Astrocyte (in vitro differentiated cells and primary cell): ENCODE results near the gene ILKAP. TPM values are rescaled to one million over a fixed set of nuclear protein-coding genes. Genes with fewer than 3 reads are reported as not detected.

ENCODE experiments used
- DNase-seq: peaks from one replicate; pipeline ENCODE4 v3.0.0-alpha.2; 2010; ENCODE audit warnings: low read depth
- FAIRE-seq: peaks from 2 replicates; lab custom pipeline; 2011; peaks lifted over from hg19 to GRCh38; lab: Jason Lieb, UNC
- H2AFZ ChIP-seq: 2 replicates; pipeline ENCODE4 v1.6.0; 2012; ENCODE audit warnings: low read depth, low read length, inconsistent platforms
- H3K27ac ChIP-seq: 2 replicates; pipeline ENCODE4 v1.5.1; 2011; ENCODE audit warnings: low read depth, low read length, inconsistent platforms
- H3K27me3 ChIP-seq: 2 replicates; pipeline ENCODE4 v1.6.0; 2011; ENCODE audit warnings: low read length, inconsistent platforms; ENCODE audit not compliant: insufficient read depth
- H3K36me3 ChIP-seq: 2 replicates; pipeline ENCODE4 v1.5.1; 2011; ENCODE audit warnings: low read length, inconsistent platforms; ENCODE audit not compliant: insufficient read depth
- H3K4me1 ChIP-seq: 2 replicates; pipeline ENCODE4 v1.5.1; 2011; ENCODE audit warnings: low read length, inconsistent platforms; ENCODE audit not compliant: insufficient read depth
- H3K4me2 ChIP-seq: 2 replicates; pipeline ENCODE4 v1.6.0; 2012; ENCODE audit warnings: low read length, inconsistent platforms
- H3K4me3 ChIP-seq: 2 replicates; pipeline ENCODE4 v1.5.1; 2011; ENCODE audit warnings: low read depth, mild to moderate bottlenecking, low read length, inconsistent platforms; ENCODE audit not compliant: insufficient read depth
- H3K79me2 ChIP-seq: 2 replicates; pipeline ENCODE4 v1.6.0; 2012; ENCODE audit warnings: mild to moderate bottlenecking, low read length, inconsistent platforms; ENCODE audit not compliant: insufficient read depth
- H3K9ac ChIP-seq: 2 replicates; pipeline ENCODE4 v1.6.0; 2012; ENCODE audit warnings: mild to moderate bottlenecking, low read length, inconsistent platforms
- H3K9me3 ChIP-seq: 2 replicates; pipeline ENCODE4 v1.5.1; 2012; ENCODE audit warnings: low read depth, mild to moderate bottlenecking, low read length, inconsistent platforms; ENCODE audit not compliant: insufficient read depth
- H4K20me1 ChIP-seq: 2 replicates; pipeline ENCODE4 v1.6.0; 2012; ENCODE audit warnings: low read length, inconsistent platforms; ENCODE audit not compliant: insufficient read depth
- H3K27ac Mint-ChIP-seq: one replicate; pipeline ENCODE4 v1.8.0; 2021; ENCODE audit warnings: mild to moderate bottlenecking, mixed read lengths; ENCODE audit not compliant: unreplicated experiment
- H3K27me3 Mint-ChIP-seq: one replicate; pipeline ENCODE4 v1.8.0; 2021; ENCODE audit warnings: low read depth, mixed read lengths; ENCODE audit not compliant: unreplicated experiment
- H3K36me3 Mint-ChIP-seq: one replicate; pipeline ENCODE4 v1.8.0; 2021; ENCODE audit warnings: low read depth, mixed read lengths; ENCODE audit not compliant: unreplicated experiment
- H3K4me1 Mint-ChIP-seq: one replicate; pipeline ENCODE4 v1.8.0; 2021; ENCODE audit warnings: low read depth, mixed read lengths; ENCODE audit not compliant: unreplicated experiment
- H3K4me3 Mint-ChIP-seq: one replicate; pipeline ENCODE4 v1.8.0; 2021; ENCODE audit warnings: mild to moderate bottlenecking, moderate library complexity, mixed read lengths; ENCODE audit not compliant: unreplicated experiment
- H3K9me3 Mint-ChIP-seq: one replicate; pipeline ENCODE4 v1.8.0; 2021; ENCODE audit warnings: mild to moderate bottlenecking, mixed read lengths; ENCODE audit not compliant: unreplicated experiment
- EZH2 ChIP-seq: IDR thresholded peaks from 2 replicates; pipeline ENCODE4 v1.6.1; 2012; ENCODE audit warnings: mild to moderate bottlenecking, low read length, inconsistent platforms; ENCODE audit not compliant: insufficient read depth
- total RNA-seq: library from RNA; stranded (reverse); gene quantifications from 2 replicates; pipeline ENCODE4 v1.2.1, GENCODE V29; 2021
- TF ChIP-seq, protein P1 (sequence below): IDR thresholded peaks from 2 replicates; pipeline ENCODE4 v1.5.1; 2011; ENCODE audit warnings: low read depth, mild to moderate bottlenecking, inconsistent platforms, low read length, moderate library complexity; ENCODE audit not compliant: insufficient read depth

ILKAP gene
- total RNA-seq, 1 donor from 2014 or later: 32.3 TPM

DNA sequence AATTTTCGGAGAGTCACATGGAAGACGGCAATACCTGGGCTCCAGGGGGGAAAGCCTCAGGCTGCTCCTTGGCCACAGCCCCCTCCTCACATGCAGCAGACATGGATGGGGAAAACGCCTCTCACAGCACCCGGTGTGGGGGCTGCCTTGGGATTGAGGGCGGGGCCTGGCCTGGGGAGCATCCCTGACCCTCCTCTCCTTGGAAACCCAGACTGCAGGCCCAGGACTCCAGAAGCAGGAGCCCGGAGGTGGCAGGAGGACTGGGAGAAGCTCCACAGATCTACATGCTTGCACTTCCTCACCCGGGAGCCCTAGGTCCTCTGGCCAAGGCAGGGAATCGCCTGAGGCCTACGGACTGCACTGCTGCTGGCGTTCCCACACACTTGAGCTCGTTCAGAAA lies 48.5 kb upstream of the ILKAP start:
- DNase-seq: no peak
- H3K4me3 ChIP-seq: no peak overlapping the region
- H3K9ac ChIP-seq: no peak overlapping the region
- no peaks in the 10 kb centered on the region for H3K4me1 Mint-ChIP-seq
- no peak overlapping the region for H3K4me3 Mint-ChIP-seq
- no peaks in the 10 kb centered on the region for H3K79me2 ChIP-seq
- no peaks in the 10 kb centered on the region for H3K27me3 ChIP-seq
- peaks cover 11% of the 10 kb centered on the region for H3K36me3 Mint-ChIP-seq
- H3K9me3 Mint-ChIP-seq: no peaks in the 10 kb centered on the region
- H2AFZ ChIP-seq: no peak overlapping the region
- FAIRE-seq: no peak
- H3K4me2 ChIP-seq: no peak overlapping the region
- peaks cover 2% of the 10 kb centered on the region for H4K20me1 ChIP-seq
- peaks cover 15% of the 10 kb centered on the region for H3K27me3 Mint-ChIP-seq
- H3K27ac ChIP-seq: no peak overlapping the region
- no peak for TF ChIP-seq EZH2
- TF ChIP-seq, protein P1, sequence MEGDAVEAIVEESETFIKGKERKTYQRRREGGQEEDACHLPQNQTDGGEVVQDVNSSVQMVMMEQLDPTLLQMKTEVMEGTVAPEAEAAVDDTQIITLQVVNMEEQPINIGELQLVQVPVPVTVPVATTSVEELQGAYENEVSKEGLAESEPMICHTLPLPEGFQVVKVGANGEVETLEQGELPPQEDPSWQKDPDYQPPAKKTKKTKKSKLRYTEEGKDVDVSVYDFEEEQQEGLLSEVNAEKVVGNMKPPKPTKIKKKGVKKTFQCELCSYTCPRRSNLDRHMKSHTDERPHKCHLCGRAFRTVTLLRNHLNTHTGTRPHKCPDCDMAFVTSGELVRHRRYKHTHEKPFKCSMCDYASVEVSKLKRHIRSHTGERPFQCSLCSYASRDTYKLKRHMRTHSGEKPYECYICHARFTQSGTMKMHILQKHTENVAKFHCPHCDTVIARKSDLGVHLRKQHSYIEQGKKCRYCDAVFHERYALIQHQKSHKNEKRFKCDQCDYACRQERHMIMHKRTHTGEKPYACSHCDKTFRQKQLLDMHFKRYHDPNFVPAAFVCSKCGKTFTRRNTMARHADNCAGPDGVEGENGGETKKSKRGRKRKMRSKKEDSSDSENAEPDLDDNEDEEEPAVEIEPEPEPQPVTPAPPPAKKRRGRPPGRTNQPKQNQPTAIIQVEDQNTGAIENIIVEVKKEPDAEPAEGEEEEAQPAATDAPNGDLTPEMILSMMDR: no peak
- H3K36me3 ChIP-seq: no peaks in the 10 kb centered on the region
- H3K9me3 ChIP-seq: no peaks in the 10 kb centered on the region
- H3K4me1 ChIP-seq: no peaks in the 10 kb centered on the region
- H3K27ac Mint-ChIP-seq: no peak overlapping the region

DNA sequence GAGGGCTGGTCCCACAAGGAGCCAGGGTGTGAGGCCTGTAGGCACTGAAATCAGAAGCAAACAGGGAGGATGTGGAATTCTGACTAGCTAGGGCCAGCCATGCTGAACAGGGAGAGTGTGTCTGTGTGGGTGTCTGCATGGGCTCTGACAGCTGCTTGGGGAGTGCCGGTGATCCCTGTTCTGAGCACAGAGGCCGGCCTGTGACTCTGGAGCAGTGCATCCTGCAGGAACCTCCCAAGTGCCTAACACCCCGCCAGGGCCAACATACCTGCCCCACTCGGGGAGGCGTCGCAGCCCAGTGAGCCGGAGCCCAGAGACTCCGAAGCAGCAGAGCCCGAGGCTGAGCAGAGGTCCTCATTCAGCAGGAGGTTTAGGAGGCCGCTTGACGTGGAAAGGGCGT lies 47.8 kb upstream of the ILKAP start:
- no peak overlapping the region for H3K27ac Mint-ChIP-seq
- Histone ChIP-seq H3K4me1 (no peaks in the 10 kb centered on the region), H3K36me3 (no peaks in the 10 kb centered on the region), H4K20me1 (no peaks in the 10 kb centered on the region), H3K79me2 (no peaks in the 10 kb centered on the region), H3K9me3 (no peaks in the 10 kb centered on the region), H3K27me3 (no peaks in the 10 kb centered on the region), H3K9ac (no peak overlapping the region), H2AFZ (no peak overlapping the region), H3K4me2 (no peak overlapping the region), H3K4me3 (no peak overlapping the region), H3K27ac (no peak overlapping the region)
- peaks cover 15% of the 10 kb centered on the region for H3K27me3 Mint-ChIP-seq
- no peaks in the 10 kb centered on the region for H3K4me1 Mint-ChIP-seq
- no peak overlapping the region for H3K4me3 Mint-ChIP-seq
- FAIRE-seq (no peak), DNase-seq (no peak)
- TF ChIP-seq EZH2: no peak
- TF ChIP-seq, protein P1: no peak
- H3K36me3 Mint-ChIP-seq: peaks cover 11% of the 10 kb centered on the region
- H3K9me3 Mint-ChIP-seq: no peaks in the 10 kb centered on the region

DNA sequence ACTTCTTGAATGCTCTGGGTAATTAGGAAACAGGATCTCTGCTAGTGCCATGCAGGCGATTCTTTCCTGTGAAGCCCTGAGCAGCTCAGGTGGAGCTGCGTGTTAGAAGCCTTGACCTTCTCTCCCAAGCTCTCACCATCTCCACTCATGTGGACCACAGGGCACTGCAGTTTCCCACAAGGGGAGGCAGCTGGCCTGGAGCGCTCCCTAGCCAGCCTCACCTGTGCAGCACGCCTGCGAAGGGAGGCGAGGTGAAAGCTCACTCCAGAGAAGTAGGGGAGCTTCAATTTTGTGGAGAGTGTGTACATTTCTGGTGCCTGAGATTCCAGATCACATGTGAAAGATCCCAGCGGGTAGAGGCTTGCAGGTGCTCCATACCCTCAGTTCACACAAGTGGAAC lies 47.4 kb upstream of the ILKAP start:
- Histone ChIP-seq H3K27me3 (no peaks in the 10 kb centered on the region), H2AFZ (no peak overlapping the region), H3K79me2 (no peaks in the 10 kb centered on the region), H3K27ac (no peak overlapping the region), H3K36me3 (no peaks in the 10 kb centered on the region), H3K9ac (no peak overlapping the region), H3K4me3 (no peak overlapping the region), H4K20me1 (no peaks in the 10 kb centered on the region), H3K4me1 (no peaks in the 10 kb centered on the region), H3K4me2 (no peak overlapping the region), H3K9me3 (no peaks in the 10 kb centered on the region)
- Mint-ChIP-seq H3K4me3 (no peak overlapping the region), H3K27ac (no peak overlapping the region), H3K27me3 (peaks cover 15% of the 10 kb centered on the region), H3K9me3 (no peaks in the 10 kb centered on the region), H3K4me1 (no peaks in the 10 kb centered on the region), H3K36me3 (peaks cover 11% of the 10 kb centered on the region)
- DNase-seq: no peak
- no peak for FAIRE-seq
- TF ChIP-seq, protein P1: no peak
- no peak for TF ChIP-seq EZH2
